AG08396 (cell line): ENCODE results near the gene ZCCHC2.

ENCODE experiments used
- DNase-seq: peaks from one replicate; pipeline ENCODE4 v3.0.0; 2012; ENCODE audit warnings: low spot score, mixed read lengths

The ZCCHC2 gene

GRCh38 chr18:62538881-62539280, 16.1 kb downstream of the ZCCHC2 start:
- DNase-seq: no peak

GRCh38 chr18:62539284-62540165, 16.7 kb downstream of the ZCCHC2 start:
- no peak for DNase-seq

GRCh38 chr18:62543021-62543420, 20.2 kb downstream of the ZCCHC2 start:
- DNase-seq: no peak

- DNase-seq: no peak
These were observed 22.3 kb downstream of the ZCCHC2 start for GRCh38 chr18:62545098-62545497.

GRCh38 chr18:62549755-62550154, 26.9 kb downstream of the ZCCHC2 start:
- no peak for DNase-seq

GRCh38 chr18:62550746-62551145, 27.9 kb downstream of the ZCCHC2 start:
- no peak for DNase-seq

GRCh38 chr18:62551972-62552513, 29.2 kb downstream of the ZCCHC2 start:
- no peak for DNase-seq

GRCh38 chr18:62554061-62554815, 31.4 kb downstream of the ZCCHC2 start:
- no peak for DNase-seq

GRCh38 chr18:62555135-62555534, 32.3 kb downstream of the ZCCHC2 start:
- DNase-seq: no peak

GRCh38 chr18:62556397-62556796, 33.6 kb downstream of the ZCCHC2 start:
- no peak for DNase-seq

- no peak for DNase-seq
These were observed 35.3 kb downstream of the ZCCHC2 start for GRCh38 chr18:62558015-62558663.

- DNase-seq: no peak
These were observed 41.2 kb downstream of the ZCCHC2 start for GRCh38 chr18:62564044-62564443.

- no peak for DNase-seq
These were observed 43.4 kb downstream of the ZCCHC2 start for GRCh38 chr18:62566199-62566598.

- no peak for DNase-seq
These were observed 44.0 kb downstream of the ZCCHC2 start for GRCh38 chr18:62566818-62567217.

GRCh38 chr18:62569081-62569655, 46.3 kb downstream of the ZCCHC2 start:
- DNase-seq: no peak

GRCh38 chr18:62571037-62571436, 48.2 kb downstream of the ZCCHC2 start:
- no peak for DNase-seq

GRCh38 chr18:62571648-62572047, 48.8 kb downstream of the ZCCHC2 start:
- DNase-seq: no peak

- DNase-seq: no peak
These were observed 49.6 kb downstream of the ZCCHC2 start for GRCh38 chr18:62572456-62572855.

- DNase-seq: no peak
These were observed 52.0 kb downstream of the ZCCHC2 start for GRCh38 chr18:62574776-62575175.

- DNase-seq: no peak
These were observed 53.4 kb downstream of the ZCCHC2 start for GRCh38 chr18:62576271-62576670.

- DNase-seq: no peak
These were observed 54.2 kb downstream of the ZCCHC2 start for GRCh38 chr18:62576845-62577512.

GRCh38 chr18:62577765-62578164, 54.9 kb downstream of the ZCCHC2 start:
- DNase-seq: no peak
